HG03469 (cell line): Measurements from ENCODE around the gene MAP4K1.
A peak's percentile ranks its signal among the peaks of the same experiment; 100 is the strongest.
"Not testable (repeated sequence)": the region's sequence is repeated elsewhere in the genome, so short reads cannot be mapped to it uniquely, and the experiment has no call there.

Experiments used
- ATAC-seq: cut with Tn5 transposase; IDR thresholded peaks from one replicate; pipeline ENCODE4 v1.9.1; 2021; ENCODE audit warnings: mild to moderate bottlenecking, moderate library complexity, moderate number of reproducible peaks; ENCODE audit not compliant: unreplicated experiment

MAP4K1 gene

GRCh38 chr19:38579304-38579703, 38.4 kb downstream of the MAP4K1 start:
- not testable (repeated sequence) for ATAC-seq

- no peak for ATAC-seq
Measured at GRCh38 chr19:38577826-38578225, 39.9 kb downstream of the MAP4K1 start.

- ATAC-seq = no peak
Measured at GRCh38 chr19:38571682-38572081, 46.1 kb downstream of the MAP4K1 start.

GRCh38 chr19:38569368-38569983, 48.3 kb downstream of the MAP4K1 start:
- ATAC-seq = no peak

GRCh38 chr19:38565691-38566105, 52.1 kb downstream of the MAP4K1 start:
- no peak for ATAC-seq

- no peak for ATAC-seq
Measured at GRCh38 chr19:38564981-38565690, 52.6 kb downstream of the MAP4K1 start.

GRCh38 chr19:38563475-38563874, 54.3 kb downstream of the MAP4K1 start:
- ATAC-seq = no peak

GRCh38 chr19:38562096-38562495, 55.7 kb downstream of the MAP4K1 start:
- ATAC-seq = no peak

GRCh38 chr19:38561658-38562057, 56.1 kb downstream of the MAP4K1 start:
- no peak for ATAC-seq

GRCh38 chr19:38561053-38561606, 56.6 kb downstream of the MAP4K1 start:
- ATAC-seq = no peak

GRCh38 chr19:38559428-38560401, 58.0 kb downstream of the MAP4K1 start:
- ATAC-seq = peak; percentile 39

- ATAC-seq = not testable (repeated sequence)
Measured at GRCh38 chr19:38558933-38559332, 58.8 kb downstream of the MAP4K1 start.

GRCh38 chr19:38557205-38557799, 60.5 kb downstream of the MAP4K1 start:
- ATAC-seq = no peak

GRCh38 chr19:38556521-38557174, 61.1 kb downstream of the MAP4K1 start:
- no peak for ATAC-seq

GRCh38 chr19:38555200-38555599, 62.6 kb downstream of the MAP4K1 start:
- no peak for ATAC-seq

GRCh38 chr19:38554676-38555141, 63.0 kb downstream of the MAP4K1 start:
- no peak for ATAC-seq

- ATAC-seq = not testable (repeated sequence)
Measured at GRCh38 chr19:38553239-38553638, 64.5 kb downstream of the MAP4K1 start.

- no peak for ATAC-seq
Measured at GRCh38 chr19:38551450-38551813, 66.3 kb downstream of the MAP4K1 start.

- no peak for ATAC-seq
Measured at GRCh38 chr19:38550376-38550775, 67.4 kb downstream of the MAP4K1 start.

GRCh38 chr19:38549942-38550341, 67.8 kb downstream of the MAP4K1 start:
- ATAC-seq = no peak
